Neuronal stem cell (in vitro differentiated cells): ENCODE results near the gene NBPF3.

Experiments used
- DNase-seq: peaks from one replicate; pipeline ENCODE4 v3.0.0-alpha.2; 2013; ENCODE audit warnings: low spot score
- H2AFZ ChIP-seq: one replicate; pipeline ENCODE4 v1.6.1; 2013; ENCODE audit warnings: mild to moderate bottlenecking, low read length, inconsistent platforms
- H2AK5ac ChIP-seq: 2 replicates; pipeline ENCODE4 v1.6.1; 2013; ENCODE audit warnings: low read depth, mild to moderate bottlenecking, inconsistent platforms, low read length, moderate library complexity, mixed read lengths
- H2BK120ac ChIP-seq: 2 replicates; pipeline ENCODE4 v1.6.1; 2013; ENCODE audit warnings: low read depth, mild to moderate bottlenecking, inconsistent platforms, low read length, moderate library complexity, mixed read lengths
- H2BK12ac ChIP-seq: one replicate; pipeline ENCODE4 v1.6.1; 2013; ENCODE audit warnings: low read length, inconsistent platforms
- H2BK15ac ChIP-seq: 2 replicates; pipeline ENCODE4 v1.6.1; 2013; ENCODE audit warnings: mild to moderate bottlenecking, low read length, inconsistent platforms, mixed read lengths
- H2BK5ac ChIP-seq: one replicate; pipeline ENCODE4 v1.6.1; 2013; ENCODE audit warnings: inconsistent platforms, mild to moderate bottlenecking, low read length, moderate library complexity
- H3K14ac ChIP-seq: one replicate; pipeline ENCODE4 v1.6.1; 2013; ENCODE audit warnings: low read length, inconsistent platforms
- H3K18ac ChIP-seq: 2 replicates; pipeline ENCODE4 v1.6.1; 2013; ENCODE audit warnings: low read length, inconsistent platforms
- H3K23ac ChIP-seq: 2 replicates; pipeline ENCODE4 v1.6.1; 2013; ENCODE audit warnings: low read depth, mild to moderate bottlenecking, mixed read lengths, low read length, inconsistent platforms; ENCODE audit not compliant: poor library complexity
- H3K27ac ChIP-seq: replicated peaks from 3 replicates; pipeline ENCODE4 v1.5.1; 2013; ENCODE audit warnings: low read length, inconsistent platforms
- H3K27me3 ChIP-seq, 3 experiments: 2 replicates each; pipeline ENCODE4 v1.6.1; 2013; ENCODE audit warnings: low read length in 3 of 3, mild to moderate bottlenecking in 2 of 3, inconsistent platforms in 1 of 3, low read depth in 1 of 3, mixed read lengths in 1 of 3, moderate library complexity in 1 of 3; ENCODE audit not compliant: control insufficient read depth in 3 of 3, insufficient read depth in 3 of 3
- H3K36me3 ChIP-seq, 2 donors: replicated peaks in 1 of 2; 2 replicates each; pipeline ENCODE4 v1.6.1; 2013; ENCODE audit warnings: low read length in 2 of 2; ENCODE audit not compliant: control insufficient read depth in 2 of 2, insufficient read depth in 2 of 2
- H3K4ac ChIP-seq: 2 replicates; pipeline ENCODE4 v1.6.1; 2013; ENCODE audit warnings: inconsistent platforms, mild to moderate bottlenecking, low read length, moderate library complexity
- H3K4me1 ChIP-seq, 2 donors: 1 replicate in 1 of 2; 2 replicates in 1 of 2; pipeline ENCODE4 v1.6.1; 2013; ENCODE audit warnings: low read length in 2 of 2, low read depth in 1 of 2; ENCODE audit not compliant: control insufficient read depth in 2 of 2, insufficient read depth in 1 of 2
- H3K4me2 ChIP-seq: one replicate; pipeline ENCODE4 v1.6.1; 2013; ENCODE audit warnings: mild to moderate bottlenecking, low read length, inconsistent platforms; ENCODE audit not compliant: insufficient read depth, poor library complexity, severe bottlenecking
- H3K4me3 ChIP-seq, 2 donors: 2 replicates each; pipeline ENCODE4 v1.5.1; 2013; ENCODE audit warnings: low read length in 2 of 2, mild to moderate bottlenecking in 2 of 2, inconsistent platforms in 1 of 2, moderate library complexity in 1 of 2
- H3K79me1 ChIP-seq: one replicate; pipeline ENCODE4 v1.6.1; 2013; ENCODE audit warnings: low read depth, mild to moderate bottlenecking, inconsistent platforms, low read length, moderate library complexity
- H3K9ac ChIP-seq: one replicate; pipeline ENCODE4 v1.6.1; 2013; ENCODE audit warnings: mild to moderate bottlenecking, low read depth, low read length, inconsistent platforms; ENCODE audit not compliant: poor library complexity
- H3K9me3 ChIP-seq, 2 donors: replicated peaks in 1 of 2; 2 replicates each; pipeline versions ENCODE3 to v1.6.1; 2013; ENCODE audit warnings: low read length in 2 of 2, mild to moderate bottlenecking in 2 of 2, inconsistent platforms in 1 of 2, low read depth in 1 of 2, mixed read lengths in 1 of 2, moderate library complexity in 1 of 2; ENCODE audit not compliant: control insufficient read depth in 2 of 2, insufficient read depth in 1 of 2
- H4K8ac ChIP-seq: one replicate; pipeline ENCODE4 v1.6.1; 2013; ENCODE audit warnings: low read depth, mild to moderate bottlenecking, inconsistent platforms, low read length, moderate library complexity
- H4K91ac ChIP-seq: one replicate; pipeline ENCODE4 v1.6.1; 2013; ENCODE audit warnings: low read length, low read depth, mild to moderate bottlenecking, inconsistent platforms; ENCODE audit not compliant: poor library complexity
- WGBS, 2 donors: extraction: QIAGEN DNeasy Blood & Tissue Kit; methylation state at CpG; one replicate each; pipeline ENCODE4 v1.1.7; 2013; ENCODE audit warnings: missing lambda C conversion rate in 2 of 2, mixed read lengths in 1 of 2; ENCODE audit not compliant: insufficient read length in 2 of 2, insufficient replicate concordance in 1 of 2; ENCODE audit errors: extremely low coverage in 2 of 2; 5-methylcytosine and 5-hydroxymethylcytosine counted together

Gene NBPF3

DNA sequence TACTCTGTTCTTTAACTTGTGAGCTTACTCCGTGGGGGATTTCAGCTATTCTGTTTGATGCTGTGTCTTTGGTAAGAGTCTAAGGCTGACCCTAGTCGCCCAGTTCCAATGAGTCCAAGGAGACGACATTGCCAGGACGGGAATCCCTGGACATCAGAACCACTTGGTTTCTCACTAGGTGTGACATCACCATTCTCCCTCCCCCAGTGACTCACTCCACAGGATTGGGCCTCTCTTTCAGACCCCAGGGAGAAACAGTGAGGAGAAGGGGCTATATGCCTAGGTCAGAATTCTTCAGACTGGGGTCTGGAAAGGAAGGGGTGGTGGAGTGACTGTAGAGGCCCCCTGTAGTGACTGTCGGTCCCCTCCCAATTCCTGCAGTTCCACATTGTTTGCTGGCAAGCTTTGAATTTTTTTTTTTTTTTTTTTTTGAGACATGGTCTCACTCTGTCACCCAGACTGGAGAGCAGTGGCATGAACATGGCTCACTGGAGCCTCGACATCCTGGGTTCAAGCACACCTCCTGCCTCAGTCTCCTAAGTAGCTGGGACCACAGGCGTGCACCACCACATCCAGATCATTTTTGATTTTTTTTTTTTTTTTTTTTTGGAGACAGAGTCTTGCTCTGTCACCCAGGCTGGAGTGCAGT lies 90.6 kb downstream of the NBPF3 start:
- Histone ChIP-seq H2BK15ac (no peak overlapping the region), H3K4me1 (peaks cover 0 to 12% of the 10 kb centered on the region in 2 donors), H4K91ac (no peak overlapping the region), H3K18ac (no peak overlapping the region), H3K79me1 (peaks cover 9% of the 10 kb centered on the region), H2BK5ac (no peak overlapping the region), H3K23ac (no peak overlapping the region), H3K27me3 (no peaks in the 10 kb centered on the region), H3K27ac (no peak overlapping the region), H3K4me2 (no peak overlapping the region), H3K9ac (no peak overlapping the region), H2BK12ac (no peak overlapping the region), H3K4me3 (no peak overlapping the region), H3K14ac (no peak overlapping the region), H2AFZ (no peak overlapping the region), H3K36me3 (peaks cover 0 to 2% of the 10 kb centered on the region in 2 donors), H2AK5ac (no peak overlapping the region), H3K9me3 (no peaks in the 10 kb centered on the region), H2BK120ac (no peak overlapping the region), H3K4ac (no peak overlapping the region), H4K8ac (no peak overlapping the region)
- WGBS, 2 donors: no CpG with 5 or more reads among the region's 7 CpGs
- DNase-seq: no peak

GRCh38 chr1:21531241-21531640 lies 91.3 kb downstream of the NBPF3 start:
- Histone ChIP-seq H3K4me3 (no peak overlapping the region), H4K8ac (no peak overlapping the region), H2BK120ac (no peak overlapping the region), H3K14ac (peak overlapping the region; percentile 51), H3K9ac (no peak overlapping the region), H3K9me3 (no peaks in the 10 kb centered on the region), H2AK5ac (no peak overlapping the region), H2BK5ac (no peak overlapping the region), H3K4me2 (no peak overlapping the region), H3K27me3 (no peaks in the 10 kb centered on the region), H2AFZ (no peak overlapping the region), H3K27ac (no peak overlapping the region), H3K79me1 (peaks cover 9% of the 10 kb centered on the region), H2BK15ac (no peak overlapping the region), H3K4ac (no peak overlapping the region), H2BK12ac (no peak overlapping the region), H4K91ac (no peak overlapping the region), H3K23ac (no peak overlapping the region), H3K4me1 (peaks cover 0 to 12% of the 10 kb centered on the region in 2 donors), H3K18ac (peak overlapping the region; percentile 65), H3K36me3 (peaks cover 0 to 2% of the 10 kb centered on the region in 2 donors)
- no CpG with 5 or more reads among the region's 5 CpGs for WGBS, 2 donors
- no peak for DNase-seq

- Histone ChIP-seq H2BK120ac (no peak overlapping the region), H3K9ac (no peak overlapping the region), H2BK12ac (no peak overlapping the region), H3K18ac (no peak overlapping the region), H3K9me3 (no peaks in the 10 kb centered on the region), H3K4ac (no peak overlapping the region), H4K8ac (no peak overlapping the region), H3K4me1 (peaks cover 3 to 13% of the 10 kb centered on the region in 2 donors), H3K27me3 (no peaks in the 10 kb centered on the region), H3K79me1 (peaks cover 12% of the 10 kb centered on the region), H3K36me3 (peaks cover 0 to 3% of the 10 kb centered on the region in 2 donors), H4K91ac (no peak overlapping the region), H3K4me2 (no peak overlapping the region), H2AFZ (no peak overlapping the region), H2BK15ac (no peak overlapping the region), H2AK5ac (no peak overlapping the region), H2BK5ac (no peak overlapping the region), H3K4me3 (no peak overlapping the region), H3K23ac (no peak overlapping the region), H3K14ac (no peak overlapping the region), H3K27ac (no peak overlapping the region)
- no peak for DNase-seq
- WGBS, 2 donors: no CpG with 5 or more reads among the region's 3 CpGs
These were observed 92.6 kb downstream of the NBPF3 start for GRCh38 chr1:21532496-21532895.

DNA sequence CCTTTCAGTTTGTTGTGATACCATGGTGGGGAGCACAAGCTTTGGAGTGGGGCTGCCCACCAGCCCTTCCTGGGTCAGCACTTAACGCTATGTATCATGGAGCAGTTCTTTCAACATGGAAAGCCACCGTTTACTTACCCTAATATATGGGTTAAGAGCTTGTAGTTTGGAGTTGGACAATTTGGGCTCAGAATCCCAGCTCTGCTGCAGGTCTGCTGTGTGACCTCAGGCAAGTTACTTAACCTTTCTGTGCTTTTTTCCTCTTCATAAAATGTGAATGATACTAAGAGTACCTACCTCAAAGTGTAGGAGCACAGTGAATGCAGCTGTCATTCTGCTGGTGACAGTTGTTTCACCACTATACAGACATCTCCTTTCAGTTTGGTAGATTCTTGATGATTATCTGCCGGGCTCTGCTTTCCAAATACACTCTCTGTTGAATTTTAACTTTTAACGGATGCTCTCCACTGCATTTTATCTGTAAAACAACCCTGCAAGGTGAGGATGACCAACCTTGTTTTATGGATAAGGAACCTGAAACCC lies 93.1 kb downstream of the NBPF3 start:
- H2BK15ac ChIP-seq: no peak overlapping the region
- no peak overlapping the region for H4K91ac ChIP-seq
- no peaks in the 10 kb centered on the region for H3K27me3 ChIP-seq
- H3K14ac ChIP-seq: no peak overlapping the region
- no peak overlapping the region for H3K4me3 ChIP-seq
- peaks cover 11% of the 10 kb centered on the region for H3K79me1 ChIP-seq
- no peak overlapping the region for H2AK5ac ChIP-seq
- H2BK12ac ChIP-seq: no peak overlapping the region
- H3K18ac ChIP-seq: no peak overlapping the region
- no peak overlapping the region for H3K9ac ChIP-seq
- no peak overlapping the region for H3K4me2 ChIP-seq
- no peak overlapping the region for H3K4ac ChIP-seq
- H4K8ac ChIP-seq: no peak overlapping the region
- H3K36me3 ChIP-seq: peaks cover 0 to 5% of the 10 kb centered on the region in 2 donors
- H3K4me1 ChIP-seq: peaks cover 8 to 14% of the 10 kb centered on the region in 2 donors
- no peak overlapping the region for H3K27ac ChIP-seq
- H3K23ac ChIP-seq: no peak overlapping the region
- H3K9me3 ChIP-seq: no peaks in the 10 kb centered on the region
- WGBS, 2 donors: no CpG with 5 or more reads among the region's 4 CpGs
- no peak overlapping the region for H2BK5ac ChIP-seq
- no peak for DNase-seq
- no peak overlapping the region for H2AFZ ChIP-seq
- H2BK120ac ChIP-seq: no peak overlapping the region
